DOHH2 (cell line): Measurements from ENCODE around the gene HELZ.

ENCODE experiments used
- H3F3A ChIP-seq: fragments of 200-600 bp; sonication (generic), shearing (Covaris generic); 2 replicates; pipeline ENCODE4 v1.6.0; 2016; ENCODE audit warnings: antibody characterized with exemption, mild to moderate bottlenecking; ENCODE audit not compliant: control insufficient read depth, insufficient read depth
- H3K27ac ChIP-seq: fragments of 200-600 bp; sonication (generic); 2 replicates; pipeline ENCODE4 v1.5.1; 2014; ENCODE audit warnings: low read depth, mild to moderate bottlenecking, low read length, moderate library complexity
- H3K27me3 ChIP-seq: fragments of 200-600 bp; sonication (generic); 2 replicates; pipeline ENCODE4 v1.6.1; 2014; ENCODE audit warnings: mild to moderate bottlenecking, low read length, mixed read lengths; ENCODE audit not compliant: control insufficient read depth
- H3K36me3 ChIP-seq: fragments of 200-600 bp; sonication (generic); 2 replicates; pipeline ENCODE4 v1.6.1; 2014; ENCODE audit warnings: mild to moderate bottlenecking, low read length, moderate library complexity, mixed read lengths; ENCODE audit not compliant: control insufficient read depth
- H3K4me1 ChIP-seq: fragments of 200-600 bp; sonication (generic); 2 replicates; pipeline ENCODE4 v1.6.1; 2014; ENCODE audit warnings: mild to moderate bottlenecking, low read length, mixed read lengths; ENCODE audit not compliant: control insufficient read depth
- H3K4me2 ChIP-seq: fragments of 200-600 bp; sonication (generic); 2 replicates; pipeline ENCODE4 v1.6.0; 2014; ENCODE audit warnings: mild to moderate bottlenecking, low read length, moderate library complexity
- H3K4me3 ChIP-seq: fragments of 200-600 bp; sonication (generic); 2 replicates; pipeline ENCODE4 v1.5.1; 2014; ENCODE audit warnings: mild to moderate bottlenecking, low read length, mixed read lengths
- H3K79me2 ChIP-seq: fragments of 200-600 bp; sonication (generic); 2 replicates; pipeline ENCODE4 v1.6.1; 2014; ENCODE audit warnings: mild to moderate bottlenecking, low read length, mixed read lengths; ENCODE audit not compliant: control insufficient read depth
- H3K9me2 ChIP-seq: fragments of 200-600 bp; sonication (generic); replicated peaks from 2 replicates; pipeline ENCODE4 v1.6.1; 2014; ENCODE audit warnings: mild to moderate bottlenecking, low read length, mixed read lengths; ENCODE audit not compliant: control insufficient read depth
- H3K9me3 ChIP-seq: fragments of 200-600 bp; sonication (generic); 2 replicates; pipeline ENCODE4 v1.6.1; 2014; ENCODE audit warnings: antibody characterized with exemption, low read length, mixed read lengths; ENCODE audit not compliant: control insufficient read depth, insufficient read depth
- H4K20me1 ChIP-seq: fragments of 200-600 bp; sonication (generic); 2 replicates; pipeline ENCODE4 v1.6.0; 2014; ENCODE audit warnings: low read depth, mild to moderate bottlenecking, antibody characterized with exemption, low read length, moderate library complexity; ENCODE audit not compliant: control insufficient read depth, insufficient read depth
- CTCF ChIP-seq: fragments of 200-600 bp; sonication (generic); IDR thresholded peaks from one replicate; pipeline ENCODE4 v1.5.1; 2014; ENCODE audit warnings: antibody characterized with exemption, mild to moderate bottlenecking, low read depth, low read length; ENCODE audit not compliant: poor library complexity, severe bottlenecking
- EZH2phosphoT487 ChIP-seq: fragments of 200-600 bp; sonication (generic); IDR thresholded peaks from 2 replicates; pipeline ENCODE4 v1.6.1; 2017; ENCODE audit warnings: borderline replicate concordance, mild to moderate bottlenecking, antibody characterized with exemption, low read length, moderate library complexity, mixed read lengths

HELZ gene

GRCh38 chr17:67227488-67227887 is 17.5 kb downstream of the HELZ start:
- Histone ChIP-seq H4K20me1 (no peaks in the 10 kb centered on the region), H3K4me1 (no peaks in the 10 kb centered on the region), H3K79me2 (peaks cover 89% of the 10 kb centered on the region), H3K4me3 (no peak overlapping the region), H3K9me3 (no peaks in the 10 kb centered on the region), H3F3A (no peaks in the 10 kb centered on the region), H3K27me3 (no peaks in the 10 kb centered on the region), H3K9me2 (no peaks in the 10 kb centered on the region), H3K4me2 (no peak overlapping the region), H3K36me3 (peaks cover 49% of the 10 kb centered on the region), H3K27ac (no peak overlapping the region)
- no peak for TF ChIP-seq CTCF
- no peak for TF ChIP-seq EZH2phosphoT487

- Histone ChIP-seq H3K27me3 (no peaks in the 10 kb centered on the region), H3K4me2 (no peak overlapping the region), H3K27ac (no peak overlapping the region), H3K36me3 (peaks cover 47% of the 10 kb centered on the region), H3K9me2 (no peaks in the 10 kb centered on the region), H3K4me3 (no peak overlapping the region), H3K9me3 (no peaks in the 10 kb centered on the region), H4K20me1 (0 out of 2 replicates have a peak, but pooled peaks cover under 1% of the 10 kb centered on the region), H3F3A (no peaks in the 10 kb centered on the region), H3K4me1 (no peaks in the 10 kb centered on the region), H3K79me2 (peaks cover 95% of the 10 kb centered on the region)
- TF ChIP-seq CTCF (no peak), EZH2phosphoT487 (no peak)
Observed at GRCh38 chr17:67225316-67225715, 19.7 kb downstream of the HELZ start.

- Histone ChIP-seq H3K27ac (no peak overlapping the region), H3K4me2 (no peak overlapping the region), H4K20me1 (peaks cover 5% of the 10 kb centered on the region; the same call in 1 of the 2 replicates), H3K9me3 (no peaks in the 10 kb centered on the region), H3K4me1 (no peaks in the 10 kb centered on the region), H3K36me3 (peaks cover 50% of the 10 kb centered on the region), H3F3A (no peaks in the 10 kb centered on the region), H3K79me2 (peaks cover 95% of the 10 kb centered on the region), H3K9me2 (no peaks in the 10 kb centered on the region), H3K27me3 (no peaks in the 10 kb centered on the region), H3K4me3 (no peak overlapping the region)
- TF ChIP-seq CTCF = no peak
- TF ChIP-seq EZH2phosphoT487 = no peak
Observed at GRCh38 chr17:67224736-67225135, 20.3 kb downstream of the HELZ start.
